Neural cell (in vitro differentiated cells): ENCODE measurements around the gene FKBP4. TPM values are rescaled to one million over a fixed set of nuclear protein-coding genes. Genes with fewer than 3 reads are reported as not detected.

Experiments used
- H2AFZ ChIP-seq: fragments of 200-600, 300-800 bp; sonication (generic), shearing (Covaris generic); 2 replicates; pipeline ENCODE4 v1.6.0; 2014; ENCODE audit warnings: low read depth, mild to moderate bottlenecking, antibody characterized with exemption, low read length, moderate library complexity
- H3F3A ChIP-seq: fragments of 200-600 bp; shearing (Covaris generic); 2 replicates; pipeline ENCODE4 v1.6.1; 2016; ENCODE audit warnings: mild to moderate bottlenecking, moderate library complexity, mixed read lengths, antibody characterized with exemption, low read length; ENCODE audit not compliant: insufficient read depth, poor library complexity, severe bottlenecking
- H3K27ac ChIP-seq: fragments of 200-600, 300-800 bp; sonication (generic), shearing (Covaris generic); 2 replicates; pipeline ENCODE4 v1.5.1; 2014; ENCODE audit warnings: mild to moderate bottlenecking, low read length, moderate library complexity
- H3K27me3 ChIP-seq: fragments of 300-800, 200-600 bp; sonication (generic), shearing (Covaris generic); 2 replicates; pipeline ENCODE4 v1.6.0; 2014; ENCODE audit warnings: mild to moderate bottlenecking, low read depth, low read length, moderate library complexity; ENCODE audit not compliant: insufficient read depth
- H3K36me3 ChIP-seq: fragments of 300-800, 200-600 bp; sonication (generic), shearing (Covaris generic); 2 replicates; pipeline ENCODE4 v1.5.1; 2014; ENCODE audit warnings: mild to moderate bottlenecking, antibody characterized with exemption, low read length, moderate library complexity; ENCODE audit not compliant: insufficient read depth
- H3K4me2 ChIP-seq: fragments of 300-800, 200-600 bp; sonication (generic), shearing (Covaris generic); 2 replicates; pipeline ENCODE4 v1.6.0; 2014; ENCODE audit warnings: mild to moderate bottlenecking, low read length
- H3K4me3 ChIP-seq: fragments of 300-800, 200-600 bp; sonication (generic), shearing (Covaris generic); 2 replicates; pipeline ENCODE4 v1.5.1; 2014; ENCODE audit warnings: mild to moderate bottlenecking, low read length, moderate library complexity
- H3K79me2 ChIP-seq: fragments of 200-600 bp; shearing (Covaris generic); replicated peaks from 2 replicates; pipeline ENCODE4 v1.6.0; 2014; ENCODE audit warnings: mild to moderate bottlenecking, low read length, moderate library complexity; ENCODE audit not compliant: insufficient read depth
- H3K9ac ChIP-seq: fragments of 300-800, 200-600 bp; sonication (generic), shearing (Covaris generic); 2 replicates; pipeline ENCODE4 v1.6.1; 2016; ENCODE audit warnings: mild to moderate bottlenecking, low read length, mixed read lengths
- H3K9me2 ChIP-seq: fragments of 200-600 bp; shearing (Covaris generic); 2 replicates; pipeline ENCODE4 v1.6.1; 2016; ENCODE audit warnings: mild to moderate bottlenecking, low read length, mixed read lengths; ENCODE audit not compliant: insufficient read depth
- H3K9me3 ChIP-seq: fragments of 200-600, 300-800 bp; sonication (generic), shearing (Covaris generic); 2 replicates; pipeline ENCODE4 v1.6.1; 2016; ENCODE audit warnings: mild to moderate bottlenecking, mixed run types, low read length, moderate library complexity, mixed read lengths
- H4K20me1 ChIP-seq: fragments of 200-600 bp; shearing (Covaris generic); 2 replicates; pipeline ENCODE4 v1.6.1; 2016; ENCODE audit warnings: mild to moderate bottlenecking, mixed run types; ENCODE audit not compliant: insufficient read depth
- CTCF ChIP-seq: fragments of 450-650 bp; IDR thresholded peaks from 2 replicates; pipeline ENCODE4 v1.5.1; 2014; ENCODE audit warnings: antibody characterized with exemption, mild to moderate bottlenecking, moderate library complexity; ENCODE audit not compliant: poor library complexity, severe bottlenecking
- EP300 ChIP-seq: fragments of 450-650 bp; conservative IDR thresholded peaks from 2 replicates; pipeline ENCODE4 v1.6.1; 2014; ENCODE audit warnings: antibody characterized with exemption, mild to moderate bottlenecking, moderate library complexity; ENCODE audit not compliant: poor library complexity, severe bottlenecking
- EZH2 ChIP-seq: fragments of 200-600, 300-800 bp; shearing (Covaris generic), sonication (generic); IDR thresholded peaks from 2 replicates; pipeline ENCODE4 v1.6.1; 2014; ENCODE audit warnings: antibody characterized with exemption, low read length, borderline replicate concordance, mild to moderate bottlenecking; ENCODE audit not compliant: insufficient read depth, poor library complexity, severe bottlenecking
- MXI1 ChIP-seq: fragments of 450-650 bp; conservative IDR thresholded peaks from 2 replicates; pipeline ENCODE4 v1.6.1; 2014; ENCODE audit warnings: antibody characterized with exemption, mild to moderate bottlenecking; ENCODE audit not compliant: poor library complexity, severe bottlenecking
- POLR2AphosphoS5 ChIP-seq: IDR thresholded peaks from 2 replicates; pipeline ENCODE4 v1.6.1; 2012
- RAD21 ChIP-seq: fragments of 450-650 bp; conservative IDR thresholded peaks from 2 replicates; pipeline ENCODE4 v1.6.1; 2014; ENCODE audit warnings: antibody characterized with exemption, mild to moderate bottlenecking, moderate library complexity
- REST ChIP-seq: IDR thresholded peaks from 2 replicates; pipeline ENCODE4 v1.6.1; 2012; ENCODE audit warnings: borderline replicate concordance
- SMC3 ChIP-seq: fragments of 450-650 bp; conservative IDR thresholded peaks from 2 replicates; pipeline ENCODE4 v1.6.1; 2014; ENCODE audit warnings: antibody characterized with exemption, mild to moderate bottlenecking, moderate library complexity; ENCODE audit not compliant: poor library complexity
- TAF1 ChIP-seq: IDR thresholded peaks from 2 replicates; pipeline ENCODE4 v1.6.1; 2012; ENCODE audit warnings: low read depth
- polyA plus RNA-seq: library from polyadenylated mRNA; depleted of rRNA; stranded (reverse); fragments of >200 nt; gene quantifications from 2 replicates; pipeline ENCODE4 v1.2.3, GENCODE V29; 2014

FKBP4 gene
- polyA plus RNA-seq, 1 donor from 2014 or later = 102 TPM

GRCh38 chr12:2759733-2760132, 35.0 kb upstream of the FKBP4 start:
- Histone ChIP-seq H3F3A (no peaks in the 10 kb centered on the region), H3K27ac (no peak overlapping the region), H4K20me1 (no peaks in the 10 kb centered on the region), H3K27me3 (peaks cover 2% of the 10 kb centered on the region), H3K4me3 (no peak overlapping the region), H3K9me3 (no peaks in the 10 kb centered on the region), H3K9ac (no peak overlapping the region), H3K4me2 (no peak overlapping the region), H2AFZ (no peak overlapping the region), H3K9me2 (no peaks in the 10 kb centered on the region), H3K79me2 (no peaks in the 10 kb centered on the region), H3K36me3 (no peaks in the 10 kb centered on the region)
- no peak for TF ChIP-seq REST
- TF ChIP-seq RAD21 = no peak
- TF ChIP-seq MXI1 = no peak
- TF ChIP-seq EZH2 = no peak
- no peak for TF ChIP-seq CTCF
- no peak for TF ChIP-seq EP300
- no peak for TF ChIP-seq TAF1
- TF ChIP-seq POLR2AphosphoS5 = no peak
- no peak for TF ChIP-seq SMC3

GRCh38 chr12:2764398-2764797, 30.4 kb upstream of the FKBP4 start:
- H3K79me2 ChIP-seq = no peaks in the 10 kb centered on the region
- H3K9me2 ChIP-seq = no peaks in the 10 kb centered on the region
- no peak overlapping the region for H3K4me2 ChIP-seq
- no peaks in the 10 kb centered on the region for H4K20me1 ChIP-seq
- H2AFZ ChIP-seq = no peak overlapping the region
- no peak for TF ChIP-seq SMC3
- no peak for TF ChIP-seq REST
- TF ChIP-seq CTCF = no peak
- no peak for TF ChIP-seq EP300
- no peak for TF ChIP-seq POLR2AphosphoS5
- no peak for TF ChIP-seq RAD21
- H3K27me3 ChIP-seq = no peaks in the 10 kb centered on the region
- no peaks in the 10 kb centered on the region for H3K36me3 ChIP-seq
- H3K4me3 ChIP-seq = no peak overlapping the region
- H3K9me3 ChIP-seq = no peaks in the 10 kb centered on the region
- H3K27ac ChIP-seq = no peak overlapping the region
- no peak overlapping the region for H3K9ac ChIP-seq
- no peaks in the 10 kb centered on the region for H3F3A ChIP-seq
